Endothelial cell of umbilical vein (primary cell): ENCODE measurements around the gene MOB3B. TPM values are rescaled to one million over a fixed set of nuclear protein-coding genes. Genes with fewer than 3 reads are reported as not detected.

Experiments used
- BruUV-seq: library from RNA; stranded (reverse); fragments of 400-500 nt; replicated peaks from 2 replicates; lab custom pipeline; 2021; lab: Mats Ljungman, UMichigan
- CTCF ChIA-PET: fragments of 300-600, 350-600 bp; sonication (Branson Sonifier 250); formaldehyde crosslinking; loops from one replicate; lab custom pipeline; 2021; ENCODE audit warnings: antibody characterized with exemption, inconsistent platforms; lab: Charles Lee
- POLR2A ChIA-PET: fragments of 300-600, 350-600 bp; sonication (Branson Sonifier 250); formaldehyde crosslinking; loops from one replicate; lab custom pipeline; 2021; ENCODE audit warnings: antibody characterized with exemption, inconsistent platforms; lab: Charles Lee
- DNase-seq: peaks from one replicate; pipeline ENCODE4 v3.0.0-alpha.2; 2011; ENCODE audit warnings: low read depth, low spot score
- FAIRE-seq: peaks from 2 replicates; lab custom pipeline; 2011; peaks lifted over from hg19 to GRCh38; lab: Jason Lieb, UNC
- H2AFZ ChIP-seq: 2 replicates; pipeline ENCODE4 v1.6.0; 2012; ENCODE audit warnings: low read depth, low read length, control low read depth, inconsistent platforms
- H3K27ac ChIP-seq: 2 replicates; pipeline ENCODE4 v1.5.1; 2011; ENCODE audit warnings: low read depth, mild to moderate bottlenecking, control low read depth, low read length, moderate library complexity; ENCODE audit not compliant: insufficient read depth
- H3K27me3 ChIP-seq, 2 experiments: 2 replicates each; pipeline versions ENCODE4 v1.6.0 to v1.6.1; 2011; ENCODE audit warnings: low read length in 2 of 2, mixed read lengths in 1 of 2; ENCODE audit not compliant: control insufficient read depth in 2 of 2, insufficient read depth in 2 of 2
- H3K36me3 ChIP-seq, 2 experiments: 2 replicates in 1 of 2; 3 replicates in 1 of 2; pipeline ENCODE4 v1.5.1; 2011; ENCODE audit warnings: low read length in 2 of 2, mild to moderate bottlenecking in 1 of 2, moderate library complexity in 1 of 2; ENCODE audit not compliant: control insufficient read depth in 2 of 2, insufficient read depth in 2 of 2; ENCODE audit errors: extremely low read depth in 1 of 2
- H3K4me1 ChIP-seq: 3 replicates; pipeline ENCODE4 v1.5.1; 2011; ENCODE audit warnings: mild to moderate bottlenecking, low read length; ENCODE audit not compliant: control insufficient read depth, insufficient read depth; ENCODE audit errors: extremely low read depth
- H3K4me2 ChIP-seq: 2 replicates; pipeline ENCODE4 v1.6.1; 2011; ENCODE audit warnings: low read length, control low read depth, mixed read lengths; ENCODE audit not compliant: insufficient read depth
- H3K4me3 ChIP-seq, 3 experiments: fragments of 200-600 bp in 1 of 3; sonication (generic), shearing (Covaris generic) in 1 of 3; replicated peaks in 1 of 3; 2 replicates each; pipeline ENCODE4 v1.5.1; 2011 to 2016; ENCODE audit warnings: control low read depth in 3 of 3, low read length in 3 of 3, mild to moderate bottlenecking in 2 of 3, inconsistent platforms in 1 of 3, low read depth in 1 of 3, moderate library complexity in 1 of 3; ENCODE audit not compliant: insufficient read depth in 1 of 3
- H3K79me2 ChIP-seq: 2 replicates; pipeline ENCODE4 v1.6.0; 2012; ENCODE audit warnings: low read length, inconsistent platforms; ENCODE audit not compliant: control insufficient read depth, insufficient read depth
- H3K9ac ChIP-seq: replicated peaks from 2 replicates; pipeline ENCODE3; 2011; ENCODE audit warnings: low read length, control low read depth; ENCODE audit not compliant: insufficient read depth; ENCODE audit errors: extremely low read depth
- H3K9me1 ChIP-seq: replicated peaks from 3 replicates; pipeline ENCODE4 v1.6.0; 2011; ENCODE audit warnings: mild to moderate bottlenecking, low read length; ENCODE audit not compliant: control insufficient read depth, insufficient read depth; ENCODE audit errors: extremely low read depth
- H3K9me3 ChIP-seq: replicated peaks from 2 replicates; pipeline ENCODE4 v1.5.1; 2012; ENCODE audit warnings: low read length, inconsistent platforms; ENCODE audit not compliant: control insufficient read depth, insufficient read depth
- H4K20me1 ChIP-seq: replicated peaks from 2 replicates; pipeline ENCODE3; 2011; ENCODE audit warnings: mild to moderate bottlenecking, low read length; ENCODE audit not compliant: control insufficient read depth, insufficient read depth; ENCODE audit errors: extremely low read depth
- CTCF ChIP-seq, 2 donors: IDR thresholded peaks; 1 replicate in 1 of 2; 2 replicates in 1 of 2; pipeline ENCODE4 v1.5.1; 2011; ENCODE audit warnings: low read length in 2 of 2, mild to moderate bottlenecking in 2 of 2, moderate library complexity in 2 of 2, control low read depth in 1 of 2, inconsistent platforms in 1 of 2, low read depth in 1 of 2; ENCODE audit not compliant: insufficient read depth in 1 of 2; ENCODE audit errors: extremely low read depth in 1 of 2
- EZH2 ChIP-seq: IDR thresholded peaks from 2 replicates; pipeline ENCODE4 v1.6.1; 2012; ENCODE audit warnings: borderline replicate concordance, low read depth, mild to moderate bottlenecking, moderate library complexity, low read length, inconsistent platforms; ENCODE audit not compliant: severe bottlenecking
- FOS ChIP-seq: IDR thresholded peaks from 2 replicates; pipeline ENCODE4 v1.6.1; 2011; ENCODE audit warnings: mild to moderate bottlenecking, low read length, moderate library complexity, borderline replicate concordance; ENCODE audit not compliant: insufficient read depth
- GATA2 ChIP-seq: IDR thresholded peaks from 2 replicates; pipeline ENCODE4 v1.7.0; 2011; ENCODE audit warnings: low read depth, mild to moderate bottlenecking, moderate library complexity, mixed read lengths, low read length; ENCODE audit not compliant: insufficient read length, insufficient read depth
- JUN ChIP-seq: IDR thresholded peaks from 2 replicates; pipeline ENCODE4 v1.6.1; 2011; ENCODE audit warnings: borderline replicate concordance, low read depth; ENCODE audit not compliant: insufficient read length, insufficient read depth
- MAX ChIP-seq: IDR thresholded peaks from 2 replicates; pipeline ENCODE4 v1.6.1; 2011; ENCODE audit not compliant: insufficient read depth, insufficient read length
- MYC ChIP-seq: IDR thresholded peaks from one replicate; pipeline ENCODE4 v1.6.1; 2011; ENCODE audit warnings: mild to moderate bottlenecking, low read depth, low read length
- POLR2A ChIP-seq: IDR thresholded peaks from 2 replicates; pipeline ENCODE4 v1.6.1; 2012; ENCODE audit warnings: low read depth, mild to moderate bottlenecking, control low read depth, low read length
- POLR2AphosphoS5 ChIP-seq: IDR thresholded peaks from 2 replicates; pipeline ENCODE4 v1.6.1; 2012; ENCODE audit warnings: low read depth, mild to moderate bottlenecking, control low read depth, low read length, moderate library complexity; ENCODE audit not compliant: insufficient read depth
- dilution Hi-C: fragments of 300-500 bp; cut with MboI; formaldehyde crosslinking; loops from one replicate; pipeline ENCODE4 v1.15.0; 2019; ENCODE audit warnings: low sequenced_read_pairs; ENCODE audit not compliant: extremely low pct_ligation_motif_present
- intact Hi-C: fragments of 100-400 bp; cut with micrococcal nuclease; formaldehyde crosslinking; loops from one replicate; pipeline ENCODE4 v1.10.0; 2022
- polyA plus RNA-seq, 4 experiments: library from polyadenylated mRNA; depleted of rRNA in 3 of 4; stranded (reverse) in 3 of 4; unstranded in 1 of 4; fragments of >200 nt; gene quantifications; 2 replicates each; pipeline versions ENCODE4 v1.2.1 to v1.2.3, GENCODE V29; 2011 to 2012; ENCODE audit warnings: missing spikeins in 1 of 4
- total RNA-seq: library from RNA; stranded (reverse); gene quantifications from 2 replicates; pipeline ENCODE4 v1.2.3, GENCODE V29; 2021

The MOB3B gene
- total and polyA plus RNA-seq, 2 donors (not counting 3 experiments of a cell fraction or from before 2014, with no cell fraction given), result 0.03 TPM; not detected in 1

DNA sequence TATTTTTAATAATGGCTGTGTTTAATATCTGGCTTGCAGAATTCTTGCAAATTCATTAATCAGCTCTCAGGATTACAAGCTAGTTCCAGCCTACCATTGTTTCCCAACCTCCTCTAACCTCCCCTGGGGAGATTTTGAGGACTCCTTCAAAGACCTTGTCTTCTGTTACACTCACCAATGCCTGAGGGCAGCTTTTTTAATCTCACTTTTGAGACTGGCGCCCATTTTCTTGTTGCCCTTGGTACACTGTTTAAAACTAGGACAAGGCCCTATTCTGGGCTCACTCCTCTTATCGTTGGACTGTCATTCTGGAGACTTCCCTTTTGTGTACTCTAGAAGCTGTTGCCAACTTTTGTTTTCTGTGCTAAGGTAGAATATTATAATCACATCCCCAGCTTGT lies 219.0 kb downstream of the MOB3B start:
- CTCF ChIA-PET, result interaction anchor here (1.7 kb wide), 1 partner anchor 11 kb away, joined by 5 read pairs; no protein-coding TSS in a partner anchor
- H3K27ac ChIP-seq, result no peak overlapping the region
- peaks cover 5 to 8% of the 10 kb centered on the region in 2 experiments for H3K27me3 ChIP-seq
- no peaks in the 10 kb centered on the region for H3K4me1 ChIP-seq
- dilution Hi-C loops (no loop called here), intact Hi-C loops (no loop called here)
- H3K9ac ChIP-seq, result no peak overlapping the region
- H3K4me2 ChIP-seq, result no peak overlapping the region
- DNase-seq (no peak), FAIRE-seq (no peak)
- TF ChIP-seq POLR2AphosphoS5, result no peak
- no peak for TF ChIP-seq JUN
- no peak for TF ChIP-seq FOS
- TF ChIP-seq MAX, result no peak
- TF ChIP-seq POLR2A, result no peak
- TF ChIP-seq GATA2, result no peak
- no peak for TF ChIP-seq EZH2
- TF ChIP-seq MYC, result no peak
- TF ChIP-seq CTCF (IDR thresholded peaks at IDR 0.05; ENCODE audit: extremely low read depth in 1 of 2, insufficient read depth in 1 of 2, low read depth in 1 of 2, low read length in 2 of 2), result no peak
- no peaks in the 10 kb centered on the region for H3K79me2 ChIP-seq
- POLR2A ChIA-PET, result no interaction called here
- H3K9me3 ChIP-seq, result no peaks in the 10 kb centered on the region
- no peaks in the 10 kb centered on the region for H4K20me1 ChIP-seq
- no peak overlapping the region for H3K4me3 ChIP-seq
- no peaks in the 10 kb centered on the region for H3K36me3 ChIP-seq
- H3K9me1 ChIP-seq, result no peaks in the 10 kb centered on the region
- BruUV-seq, result no TSS peak
- no peak overlapping the region for H2AFZ ChIP-seq
